ENCODE results near the gene CLOCK.
"Not testable (repeated sequence)": the region's sequence is repeated elsewhere in the genome, so short reads cannot be mapped to it uniquely, and the experiment has no call there.

CLOCK gene, protein sequence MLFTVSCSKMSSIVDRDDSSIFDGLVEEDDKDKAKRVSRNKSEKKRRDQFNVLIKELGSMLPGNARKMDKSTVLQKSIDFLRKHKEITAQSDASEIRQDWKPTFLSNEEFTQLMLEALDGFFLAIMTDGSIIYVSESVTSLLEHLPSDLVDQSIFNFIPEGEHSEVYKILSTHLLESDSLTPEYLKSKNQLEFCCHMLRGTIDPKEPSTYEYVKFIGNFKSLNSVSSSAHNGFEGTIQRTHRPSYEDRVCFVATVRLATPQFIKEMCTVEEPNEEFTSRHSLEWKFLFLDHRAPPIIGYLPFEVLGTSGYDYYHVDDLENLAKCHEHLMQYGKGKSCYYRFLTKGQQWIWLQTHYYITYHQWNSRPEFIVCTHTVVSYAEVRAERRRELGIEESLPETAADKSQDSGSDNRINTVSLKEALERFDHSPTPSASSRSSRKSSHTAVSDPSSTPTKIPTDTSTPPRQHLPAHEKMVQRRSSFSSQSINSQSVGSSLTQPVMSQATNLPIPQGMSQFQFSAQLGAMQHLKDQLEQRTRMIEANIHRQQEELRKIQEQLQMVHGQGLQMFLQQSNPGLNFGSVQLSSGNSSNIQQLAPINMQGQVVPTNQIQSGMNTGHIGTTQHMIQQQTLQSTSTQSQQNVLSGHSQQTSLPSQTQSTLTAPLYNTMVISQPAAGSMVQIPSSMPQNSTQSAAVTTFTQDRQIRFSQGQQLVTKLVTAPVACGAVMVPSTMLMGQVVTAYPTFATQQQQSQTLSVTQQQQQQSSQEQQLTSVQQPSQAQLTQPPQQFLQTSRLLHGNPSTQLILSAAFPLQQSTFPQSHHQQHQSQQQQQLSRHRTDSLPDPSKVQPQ

DNA sequence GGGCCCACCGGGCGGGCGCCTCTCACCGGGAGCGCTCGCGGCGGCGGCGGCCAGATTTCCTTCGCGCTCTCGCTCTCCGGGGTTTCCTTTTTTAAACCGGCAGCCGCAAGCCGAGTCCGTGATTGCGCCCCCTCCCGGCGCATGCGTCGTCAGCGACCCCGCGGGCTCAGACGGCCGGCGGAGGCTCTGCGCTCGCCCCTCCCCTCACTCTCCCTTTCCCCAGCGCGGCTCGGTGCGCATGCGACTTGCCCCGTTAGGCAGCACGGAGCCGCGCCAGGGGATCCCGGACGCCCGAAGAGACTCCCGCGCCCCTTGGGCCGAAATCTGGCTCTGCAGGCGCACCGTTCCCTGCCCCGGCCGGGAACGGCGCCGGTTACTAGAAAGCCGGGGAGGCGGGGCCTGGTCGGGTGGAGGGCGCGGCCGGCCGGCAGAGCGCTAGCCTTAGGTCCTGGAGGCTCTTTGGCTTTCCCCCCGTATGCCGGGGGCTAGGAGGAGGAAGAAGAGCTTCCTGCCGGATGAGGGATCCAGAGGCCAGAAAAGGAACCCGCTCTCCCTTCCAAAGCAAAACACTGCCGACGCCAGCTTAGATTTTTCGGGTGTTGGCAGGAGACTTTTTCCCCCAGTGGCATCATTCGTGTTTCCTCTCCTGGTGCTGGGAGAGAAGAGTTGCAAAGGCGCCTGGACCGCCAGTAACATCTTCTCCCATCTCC, at the start of gene CLOCK:
Gene CLOCK, minus strand, starts transcription at position 154 of the 710 bp plus-strand sequence. CDS start 64,124 bp downstream, outside the sequence.
- DNase-seq: peak; percentile 94

DNA sequence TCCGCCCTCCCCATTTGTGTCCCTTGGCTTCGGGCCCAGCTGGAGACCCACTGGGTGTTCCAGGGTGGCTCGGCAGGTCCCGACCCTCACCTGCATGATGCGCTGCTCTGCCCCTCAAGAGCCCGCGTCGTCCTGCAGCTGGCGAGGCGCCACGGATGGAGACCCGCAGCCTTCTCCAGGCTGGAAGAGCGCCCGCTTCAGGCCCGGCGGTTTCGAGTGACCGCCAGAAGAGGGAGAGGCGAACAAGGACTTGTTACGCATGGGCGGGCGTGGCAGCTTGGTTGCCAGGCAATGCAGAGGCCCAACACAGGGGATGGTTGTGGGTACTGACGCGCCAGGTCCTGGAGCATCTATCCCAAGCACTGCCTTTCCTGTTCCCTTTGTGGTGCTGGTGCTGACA, 45.3 kb upstream of the CLOCK start, which contains the start of gene PDCL2:
Gene PDCL2, minus strand, starts transcription at position 232 of the 400 bp plus-strand sequence. Its CDS starts 136 bp downstream, at position 96.
- DNase-seq: no peak

GRCh38 chr4:55588160-55588559, 41.5 kb upstream of the CLOCK start:
- no peak for DNase-seq

DNA sequence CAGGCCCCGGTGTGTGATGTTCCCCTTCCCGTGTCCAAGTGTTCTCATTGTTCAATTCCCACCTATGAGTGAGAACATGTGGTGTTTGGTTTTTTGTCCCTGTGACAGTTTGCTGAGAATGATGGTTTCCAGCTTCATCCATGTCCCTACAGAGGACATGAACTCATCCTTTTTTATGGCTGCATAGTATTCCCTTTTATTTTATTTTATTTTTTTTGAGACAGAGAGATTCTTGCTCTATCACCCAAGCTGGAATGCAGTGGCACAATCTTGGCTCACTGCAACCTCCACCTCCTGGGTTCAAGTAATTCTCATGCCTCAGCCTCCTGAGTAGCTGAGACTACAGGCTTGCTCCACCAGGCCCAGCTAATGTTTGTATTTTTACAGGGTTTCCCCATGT, 36.1 kb upstream of the CLOCK start:
- not testable (repeated sequence) for DNase-seq

DNA sequence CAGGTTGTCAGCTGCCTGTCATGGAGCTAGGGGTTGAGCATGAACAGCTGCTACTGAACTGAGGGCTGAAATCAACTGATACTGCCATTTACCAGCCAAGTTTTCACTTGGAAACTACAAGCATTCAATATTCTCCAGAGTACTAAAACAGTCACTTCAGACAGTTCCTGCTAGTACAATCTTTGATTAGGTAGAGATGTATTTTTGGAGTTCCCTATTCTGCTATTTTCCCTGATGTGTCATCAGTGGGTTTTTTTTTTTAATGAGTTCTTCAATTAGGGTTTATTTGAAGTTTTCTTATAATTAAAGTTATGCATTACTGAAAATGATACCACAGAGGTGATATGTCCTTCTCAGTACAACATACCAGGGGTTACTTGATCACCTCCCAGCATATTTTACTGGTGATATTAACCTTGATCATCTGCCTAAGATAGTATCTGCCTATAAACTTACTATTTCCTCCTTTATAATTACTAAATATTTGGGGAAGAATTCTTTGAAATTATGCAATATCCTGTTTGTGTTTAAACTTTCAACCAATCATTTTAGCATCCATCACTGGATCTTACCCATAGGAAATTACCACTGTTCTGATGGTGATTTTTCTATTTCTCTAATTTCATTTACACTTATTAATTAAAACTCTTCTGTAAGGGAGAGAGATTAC, 31.8 kb upstream of the CLOCK start:
- DNase-seq: no peak

DNA sequence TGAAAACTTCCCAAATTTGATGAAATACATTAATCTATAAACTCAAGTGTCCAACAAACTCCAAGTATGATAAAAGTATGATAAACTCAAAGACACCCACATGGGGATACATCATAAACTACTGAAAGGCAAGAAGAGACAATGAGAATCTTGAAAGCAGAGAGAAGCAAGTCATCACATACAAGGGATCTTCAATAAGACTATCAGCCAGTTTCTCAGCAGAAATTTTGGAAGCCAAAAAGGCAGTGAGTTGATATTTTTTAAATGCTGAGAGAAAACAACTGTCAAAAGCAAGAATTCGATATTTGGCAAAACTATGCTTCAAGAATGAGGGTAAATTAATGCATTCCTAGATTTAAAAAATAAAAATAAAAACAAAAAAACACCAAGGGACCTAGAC, 28.8 kb upstream of the CLOCK start:
- DNase-seq: no peak

- no peak for DNase-seq
Measured at GRCh38 chr4:55574252-55574651, 27.5 kb upstream of the CLOCK start.

DNA sequence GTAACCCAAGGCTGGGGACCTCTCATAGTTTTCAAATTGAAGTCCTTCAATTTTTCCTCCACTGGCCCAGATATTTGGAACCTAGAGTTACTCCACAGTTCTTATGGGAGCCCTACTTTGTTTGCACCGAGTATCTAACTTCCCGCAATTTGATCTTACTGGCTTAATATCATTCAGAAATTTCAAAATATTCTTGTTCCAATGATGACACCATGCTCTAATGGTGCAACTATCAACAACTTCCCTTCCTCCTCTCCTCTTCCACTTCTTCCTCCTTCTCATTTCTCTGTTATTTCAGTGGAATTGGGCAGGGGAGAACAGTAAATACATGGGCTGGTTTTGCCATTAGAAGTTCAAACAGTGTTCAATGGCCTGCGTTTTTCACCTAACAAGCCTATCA, 25.1 kb upstream of the CLOCK start:
- no peak for DNase-seq

DNA sequence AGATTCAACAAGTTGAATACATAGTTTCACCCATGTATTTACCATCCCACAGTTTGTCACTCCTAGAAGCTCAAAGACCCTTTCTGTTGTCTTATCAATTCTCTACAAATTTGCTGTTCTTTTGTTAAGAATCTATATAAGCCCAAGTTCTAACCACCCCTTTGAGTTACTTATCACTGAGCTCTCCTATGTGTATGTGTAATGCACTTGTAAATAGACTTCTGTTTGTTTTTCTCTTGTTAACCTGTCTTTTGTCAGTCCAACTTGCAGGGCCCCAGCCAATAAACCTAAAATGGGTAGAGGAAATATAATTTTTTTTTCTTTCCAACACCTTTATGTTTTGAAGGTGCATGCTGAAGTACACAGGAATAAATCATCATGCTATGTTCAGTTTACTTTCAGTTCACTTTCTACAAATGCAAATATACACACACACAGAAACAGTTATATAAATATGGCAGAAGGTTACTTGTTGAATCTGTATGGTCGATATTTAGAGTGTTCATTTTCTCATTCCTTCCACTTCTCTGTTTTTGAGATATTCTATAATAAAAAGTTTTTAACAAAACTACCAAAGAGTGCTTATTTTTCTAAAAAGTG, 22.3 kb upstream of the CLOCK start:
- no peak for DNase-seq

GRCh38 chr4:55561889-55562288, 15.2 kb upstream of the CLOCK start:
- no peak for DNase-seq

GRCh38 chr4:55560096-55560495, 13.4 kb upstream of the CLOCK start:
- no peak for DNase-seq

- DNase-seq: no peak
Measured at GRCh38 chr4:55554453-55555030, 7.8 kb upstream of the CLOCK start.

DNA sequence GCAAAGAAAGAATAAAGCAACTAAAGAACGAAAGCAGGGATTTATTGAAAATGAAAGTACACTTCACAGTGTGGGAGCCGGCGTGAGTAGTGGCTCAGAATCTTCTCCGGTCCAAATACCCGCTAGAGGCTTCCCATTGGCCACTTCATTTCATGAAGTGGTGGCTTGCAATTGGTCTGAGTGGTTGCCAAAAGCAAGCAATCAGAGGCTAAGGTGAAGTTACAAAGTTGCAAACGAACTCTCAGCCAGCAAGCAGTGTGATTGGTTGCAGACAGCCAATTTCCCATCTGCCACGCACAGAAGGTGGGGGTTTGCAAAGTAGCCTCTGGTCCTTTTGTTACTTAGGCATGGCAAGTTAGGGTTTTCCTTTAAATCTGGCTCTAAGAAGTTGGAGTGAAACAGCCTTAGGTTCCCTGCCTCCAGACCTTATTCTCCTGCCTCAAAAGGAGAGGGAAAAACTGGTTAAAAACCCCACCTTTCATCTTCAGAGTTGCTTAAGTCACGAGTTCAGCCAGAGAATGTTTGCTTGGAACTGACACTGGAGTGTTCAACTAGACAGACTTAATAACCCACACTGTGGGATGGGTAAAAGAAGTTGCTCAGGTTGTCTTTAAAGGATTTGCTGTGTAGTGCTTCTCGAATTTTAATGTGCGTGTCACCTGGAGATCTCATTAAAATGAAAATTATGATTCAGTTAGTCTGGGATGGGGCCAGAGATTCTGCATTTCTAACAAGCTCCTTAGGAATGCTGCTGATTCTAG, 6.9 kb upstream of the CLOCK start:
- DNase-seq: no peak

- DNase-seq: not testable (repeated sequence)
Measured at GRCh38 chr4:55551964-55552363, 5.3 kb upstream of the CLOCK start.

- DNase-seq: no peak
Measured at GRCh38 chr4:55549888-55550287, 3.2 kb upstream of the CLOCK start.

GRCh38 chr4:55547918-55548317, 1.2 kb upstream of the CLOCK start:
- DNase-seq: no peak

GRCh38 chr4:55547466-55547770, 709 bp upstream of the CLOCK start:
- DNase-seq: no peak

- no peak for DNase-seq
Measured at GRCh38 chr4:55546506-55546755, 278 bp downstream of the CLOCK start.

DNA sequence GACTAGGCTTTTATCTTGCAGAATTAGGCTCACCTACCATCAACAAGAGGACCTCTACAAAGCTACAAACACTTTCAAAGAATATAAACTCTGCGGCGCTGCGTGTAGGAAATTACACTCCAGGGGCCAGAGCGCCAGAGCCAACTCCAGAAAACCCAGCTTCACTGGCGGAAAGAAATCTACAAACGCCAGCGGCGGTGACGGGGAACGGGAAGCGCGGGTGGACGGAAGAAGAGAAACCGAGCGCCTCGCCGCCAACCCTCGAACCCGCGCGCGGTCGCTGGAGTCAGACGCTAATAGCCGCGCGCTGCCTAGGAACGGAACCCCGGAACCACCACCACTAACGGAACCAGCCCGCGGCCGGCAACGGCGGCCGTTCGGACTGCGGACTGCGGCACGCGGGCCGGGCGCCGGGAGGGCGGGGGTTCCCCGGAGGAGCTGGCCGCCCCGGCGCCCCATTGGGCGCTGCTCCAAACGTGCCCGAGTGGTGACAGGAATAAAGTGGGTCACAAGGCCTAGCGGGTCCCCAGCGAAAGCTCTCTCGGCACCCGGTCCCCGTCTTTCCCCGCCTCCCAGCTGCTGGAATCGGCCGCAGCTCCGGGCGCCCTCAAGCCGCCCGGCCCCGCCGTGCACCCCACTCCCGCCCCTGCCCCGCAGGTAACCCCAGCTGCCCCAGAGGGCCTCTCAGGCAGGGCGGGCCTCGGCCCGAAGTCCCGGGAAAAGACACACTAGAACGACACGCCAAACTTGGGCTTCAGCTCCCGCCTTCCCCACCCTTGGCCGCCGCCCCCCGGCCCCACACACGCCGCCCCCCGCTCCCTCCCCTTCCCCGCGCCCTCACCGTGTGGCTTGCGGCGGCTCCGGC, 836 bp downstream of the CLOCK start:
- DNase-seq: peak; percentile 88

- no peak for DNase-seq
Measured at GRCh38 chr4:55545151-55545550, 1.6 kb downstream of the CLOCK start.

DNA sequence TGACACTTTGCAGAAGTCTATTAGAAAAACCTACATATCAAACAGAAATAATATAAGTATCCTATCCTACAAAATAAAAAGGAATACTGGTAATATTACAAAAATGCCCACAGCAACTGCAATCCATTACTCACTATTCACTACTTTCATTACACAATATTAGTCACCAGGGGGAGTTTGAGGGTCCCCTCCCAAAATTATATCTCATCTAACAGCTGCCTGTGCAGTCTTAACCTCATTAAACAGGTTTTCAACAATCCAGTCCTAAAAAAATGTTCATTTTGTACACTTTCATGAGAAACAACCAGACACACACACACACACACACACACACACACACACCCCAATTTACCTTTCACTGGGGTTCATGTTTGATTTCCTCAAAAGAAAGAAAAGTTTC, 2.9 kb downstream of the CLOCK start:
- no peak for DNase-seq
